Adrenal gland (tissue), 5 donors: Measurements from ENCODE around the gene LRRC1.

Source experiments
- CTCF ChIP-seq, 6 experiments: fragments of 450-650 bp in 4 of 6; fragments of 200-600 bp in 2 of 6; sonication (generic) in 1 of 6; IDR thresholded peaks; 1 replicate in 5 of 6; 2 replicates in 1 of 6; pipeline versions ENCODE4 v1.5.1 to v1.8.0; 2016 to 2021; ENCODE audit warnings: antibody characterized with exemption in 6 of 6, mild to moderate bottlenecking in 2 of 6, moderate library complexity in 1 of 6
- POLR2A ChIP-seq, 2 donors: fragments of 450-650 bp; IDR thresholded peaks; one replicate each; pipeline ENCODE4 v1.6.1; 2017; ENCODE audit warnings: antibody characterized with exemption in 2 of 2, mild to moderate bottlenecking in 2 of 2, moderate library complexity in 1 of 2
- donor health status: DM: no; HTN: no; CAD: no.

DNA sequence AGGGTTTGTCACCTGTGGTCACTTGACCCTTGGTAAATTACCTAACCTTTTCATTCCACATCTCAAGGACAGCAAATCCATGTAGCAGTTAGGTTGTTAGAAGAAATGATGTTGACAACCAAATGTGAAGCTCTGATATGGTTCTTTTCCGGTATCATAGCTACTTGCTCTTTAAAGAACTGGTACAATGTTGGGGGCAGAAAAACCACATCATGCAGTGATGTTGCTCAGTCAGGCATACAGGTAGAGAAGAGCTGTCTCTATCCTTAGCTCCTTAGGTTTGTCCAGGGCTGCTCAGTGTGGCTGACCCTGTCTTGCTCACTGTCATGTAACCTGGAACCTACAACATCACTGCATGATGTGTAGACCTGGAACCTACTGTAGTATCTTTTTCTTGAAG lies 135.5 kb downstream of the LRRC1 start:
- no peak for TF ChIP-seq CTCF (IDR thresholded peaks at IDR 0.05)
- TF ChIP-seq POLR2A (IDR thresholded peaks at IDR 0.05), result no peak
